OCI-LY3 (cell line): Measurements from ENCODE around the gene HIVEP3.

Experiments
- CTCF ChIP-seq: fragments of 200-600, 300-600 bp; sonication (generic); IDR thresholded peaks from 2 replicates; pipeline ENCODE4 v1.5.1; 2014; ENCODE audit warnings: antibody characterized with exemption, low read length, low read depth
- EZH2phosphoT487 ChIP-seq: fragments of 200-600 bp; shearing (Covaris generic); IDR thresholded peaks from 2 replicates; pipeline ENCODE4 v1.6.1; 2018; ENCODE audit warnings: antibody characterized with exemption, mixed run types, low read depth

DNA sequence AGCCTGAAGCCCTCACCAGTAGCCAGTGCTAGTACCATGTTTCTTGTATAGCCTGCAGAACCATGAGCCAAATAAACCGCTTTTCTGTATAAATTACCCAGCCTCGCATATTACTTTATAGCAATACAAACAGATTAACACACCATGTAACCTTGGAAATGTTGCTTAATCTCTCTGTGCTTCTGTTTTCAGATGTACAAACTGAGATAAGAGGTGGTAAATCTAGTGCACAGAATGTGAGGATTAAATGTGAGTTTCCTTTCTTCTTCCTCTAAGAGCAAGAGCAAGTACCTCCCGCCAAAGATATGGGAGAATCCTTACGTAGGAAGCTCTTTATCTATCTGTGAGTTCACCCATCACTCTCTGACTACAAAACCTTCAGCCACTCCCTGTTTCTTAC lies 128.4 kb downstream of the HIVEP3 start:
- no peak for TF ChIP-seq EZH2phosphoT487
- TF ChIP-seq CTCF = no peak
